WTC11 (cell line): ENCODE measurements around the gene TARP.

Experiments
- ATAC-seq: fragments of 200-7000 bp; cut with Tn5 transposase; 2 replicates; pipeline ENCODE4 v1.10.0; 2021; ENCODE audit warnings: mild to moderate bottlenecking, moderate library complexity
- CTCF ChIA-PET: fragments of 300-600 bp; sonication (Branson Sonifier 250); formaldehyde crosslinking; loops from one replicate; lab custom pipeline; 2021; ENCODE audit warnings: antibody characterized with exemption; lab: Charles Lee
- POLR2A ChIA-PET: fragments of 350-600 bp; sonication (Branson Sonifier 250); formaldehyde crosslinking; loops from one replicate; lab custom pipeline; 2021; ENCODE audit warnings: antibody characterized with exemption; lab: Charles Lee
- DNase-seq: peaks from one replicate; pipeline ENCODE4 v3.0.0; 2021; ENCODE audit warnings: low spot score
- H3K27ac Mint-ChIP-seq: 2 replicates; pipeline ENCODE4 v1.8.0; 2021; ENCODE audit warnings: mixed read lengths
- H3K27me3 Mint-ChIP-seq: 2 replicates; pipeline ENCODE4 v1.8.0; 2021; ENCODE audit warnings: low read depth, mild to moderate bottlenecking, moderate library complexity, mixed read lengths
- H3K36me3 Mint-ChIP-seq: 2 replicates; pipeline ENCODE4 v1.8.0; 2021; ENCODE audit warnings: mixed read lengths
- H3K4me1 Mint-ChIP-seq: 2 replicates; pipeline ENCODE4 v1.8.0; 2022; ENCODE audit warnings: mixed read lengths
- H3K4me3 Mint-ChIP-seq: 2 replicates; pipeline ENCODE4 v1.8.0; 2021; ENCODE audit warnings: mild to moderate bottlenecking, moderate library complexity, mixed read lengths
- H3K9me3 Mint-ChIP-seq: 2 replicates; pipeline ENCODE4 v1.8.0; 2021; ENCODE audit warnings: mixed read lengths
- ATF2 ChIP-seq: sonication (generic); formaldehyde crosslinking; IDR thresholded peaks from 2 replicates; pipeline ENCODE4 v1.8.1; 2022; ENCODE audit warnings: low read depth, missing genetic modification reagents, borderline replicate concordance
- ATF3 ChIP-seq: sonication (generic); formaldehyde crosslinking; conservative IDR thresholded peaks from 2 replicates; pipeline ENCODE4 v1.8.1; 2022; ENCODE audit warnings: mild to moderate bottlenecking, missing genetic modification reagents
- CDX4 ChIP-seq: fragments of 250-450 bp; sonication (Bioruptor Pico); IDR thresholded peaks from 2 replicates; pipeline ENCODE4 v1.9.0; 2021; ENCODE audit warnings: moderate library complexity, mild to moderate bottlenecking, inconsistent platforms, borderline replicate concordance
- FOXJ3 ChIP-seq: sonication (generic); formaldehyde crosslinking; IDR thresholded peaks from 2 replicates; pipeline ENCODE4 v1.9.0; 2021; ENCODE audit warnings: missing genetic modification reagents, mild to moderate bottlenecking, borderline replicate concordance
- GRHL2 ChIP-seq: fragments of 250-450 bp; sonication (Bioruptor Pico); IDR thresholded peaks from 2 replicates; pipeline ENCODE4 v1.8.0; 2022; ENCODE audit warnings: mild to moderate bottlenecking, moderate library complexity; ENCODE audit not compliant: insufficient replicate concordance, severe bottlenecking
- HMGA2 ChIP-seq: fragments of 250-450 bp; sonication (Bioruptor Pico); IDR thresholded peaks from 2 replicates; pipeline ENCODE4 v1.4.0; 2021; ENCODE audit warnings: mild to moderate bottlenecking, moderate library complexity
- IRF1 ChIP-seq: sonication (generic); formaldehyde crosslinking; IDR thresholded peaks from 2 replicates; pipeline ENCODE4 v1.8.0; 2023; ENCODE audit warnings: missing genetic modification reagents
- JAZF1 ChIP-seq: fragments of 250-450 bp; sonication (Bioruptor Pico); IDR thresholded peaks from 2 replicates; pipeline ENCODE4 v1.9.0; 2021; ENCODE audit warnings: moderate library complexity, mild to moderate bottlenecking, inconsistent platforms
- JUN ChIP-seq: sonication (generic); formaldehyde crosslinking; IDR thresholded peaks from 2 replicates; pipeline ENCODE4 v1.8.0; 2023; ENCODE audit warnings: mild to moderate bottlenecking, missing genetic modification reagents
- NFYB ChIP-seq: sonication (generic); formaldehyde crosslinking; conservative IDR thresholded peaks from 2 replicates; pipeline ENCODE4 v1.8.0; 2022; ENCODE audit warnings: low read depth, missing genetic modification reagents
- NR1H2 ChIP-seq: sonication (generic); formaldehyde crosslinking; IDR thresholded peaks from 2 replicates; pipeline ENCODE4 v1.9.0; 2021; ENCODE audit warnings: mild to moderate bottlenecking, moderate library complexity, missing genetic modification reagents
- RORB ChIP-seq: fragments of 250-450 bp; sonication (Bioruptor Pico); IDR thresholded peaks from 2 replicates; pipeline ENCODE4 v1.9.0; 2021; ENCODE audit warnings: mild to moderate bottlenecking
- SMAD4 ChIP-seq: sonication (generic); formaldehyde crosslinking; IDR thresholded peaks from 2 replicates; pipeline ENCODE4 v1.8.0; 2022; ENCODE audit warnings: mild to moderate bottlenecking, missing genetic modification reagents
- SP1 ChIP-seq: sonication (generic); formaldehyde crosslinking; conservative IDR thresholded peaks from 2 replicates; pipeline ENCODE4 v1.8.1; 2022; ENCODE audit warnings: missing genetic modification reagents
- ZNF232 ChIP-seq: sonication (generic); formaldehyde crosslinking; IDR thresholded peaks from 2 replicates; pipeline ENCODE4 v1.8.0; 2022; ENCODE audit warnings: mild to moderate bottlenecking, missing genetic modification reagents
- ZNF263 ChIP-seq: sonication (generic); formaldehyde crosslinking; IDR thresholded peaks from 2 replicates; pipeline ENCODE4 v1.8.1; 2022; ENCODE audit warnings: low read depth, mild to moderate bottlenecking, moderate library complexity, missing genetic modification reagents
- ZNF425 ChIP-seq: fragments of 250-450 bp; sonication (Bioruptor Pico); conservative IDR thresholded peaks from 2 replicates; pipeline ENCODE4 v1.9.0; 2021; ENCODE audit warnings: mild to moderate bottlenecking
- ZNF671 ChIP-seq: fragments of 250-450 bp; sonication (Bioruptor Pico); IDR thresholded peaks from 2 replicates; pipeline ENCODE4 v1.8.0; 2021; ENCODE audit warnings: mild to moderate bottlenecking
- ZSCAN18 ChIP-seq: fragments of 250-450 bp; sonication (Bioruptor Pico); IDR thresholded peaks from 2 replicates; pipeline ENCODE4 v2.1.2; 2022; ENCODE audit warnings: mild to moderate bottlenecking, moderate library complexity

The TARP gene

GRCh38 chr7:38215115-38215514 lies 58.3 kb downstream of the TARP start:
- no peaks in the 10 kb centered on the region for H3K9me3 Mint-ChIP-seq
- H3K36me3 Mint-ChIP-seq = peaks cover 16% of the 10 kb centered on the region
- H3K27me3 Mint-ChIP-seq = no peaks in the 10 kb centered on the region; the same call in 1 of the 2 replicates
- H3K4me1 Mint-ChIP-seq = peaks cover 41% of the 10 kb centered on the region
- ATAC-seq = no peak
- H3K27ac Mint-ChIP-seq = peak overlapping the region; percentile 57; the same call in 1 of the 2 replicates
- POLR2A ChIA-PET = interaction anchor here (1.1 kb wide), 1 partner anchor 37 kb away, joined by 3 read pairs; the partner anchor contains the start of gene STARD3NL
- CTCF ChIA-PET = interaction anchor here (0.6 to 2.5 kb wide), 56 partner anchors 9 to 318 kb away, joined by 3 to 105 read pairs (median 6); partner anchors contain the start of genes EPDR1, SFRP4, STARD3NL and TARP
- DNase-seq = no peak
- H3K4me3 Mint-ChIP-seq = no peak overlapping the region
- TF ChIP-seq NFYB (CRISPR knock-in tag) = no peak
- no peak for TF ChIP-seq ZSCAN18
- TF ChIP-seq FOXJ3 = no peak
- TF ChIP-seq SMAD4 (CRISPR knock-in tag) = no peak
- no peak for TF ChIP-seq JAZF1 (CRISPR knock-in tag)
- TF ChIP-seq, all 79 proteins: peak for 0

- DNase-seq (no peak), ATAC-seq (no peak)
- H3K27me3 Mint-ChIP-seq = no peaks in the 10 kb centered on the region; the same call in 1 of the 2 replicates
- POLR2A ChIA-PET = no interaction called here
- H3K27ac Mint-ChIP-seq = peak overlapping the region; percentile 27; the same call in 1 of the 2 replicates
- TF ChIP-seq SP1 (no peak), GRHL2 (CRISPR knock-in tag) (no peak), ZNF425 (CRISPR knock-in tag) (no peak), ATF2 (CRISPR knock-in tag) (no peak), ZNF232 (CRISPR knock-in tag) (no peak), CDX4 (no peak), ZNF671 (no peak), IRF1 (CRISPR knock-in tag) (no peak), HMGA2 (no peak), ZNF263 (CRISPR knock-in tag) (no peak), RORB (CRISPR knock-in tag) (no peak), SMAD4 (CRISPR knock-in tag) (no peak), NR1H2 (CRISPR knock-in tag) (no peak), ATF3 (CRISPR knock-in tag) (no peak), JUN (no peak)
- peaks cover 5% of the 10 kb centered on the region; the same call in 1 of the 2 replicates for H3K36me3 Mint-ChIP-seq
- no peak overlapping the region for H3K4me3 Mint-ChIP-seq
- H3K9me3 Mint-ChIP-seq = no peaks in the 10 kb centered on the region
- CTCF ChIA-PET = interaction anchor here (1.4 to 2.7 kb wide), 4 partner anchors 11 to 162 kb away, joined by 3 to 15 read pairs (median 12); no protein-coding TSS in a partner anchor
- peaks cover 41% of the 10 kb centered on the region for H3K4me1 Mint-ChIP-seq
These were observed 61.5 kb downstream of the TARP start for GRCh38 chr7:38211940-38212339.
